Colonic mucosa (tissue), 4 donors: ENCODE data around the gene HDDC2. TPM values are rescaled to one million over a fixed set of nuclear protein-coding genes. Genes with fewer than 3 reads are reported as not detected.

Experiments
- DNase-seq: peaks from one replicate; pipeline ENCODE4 v3.0.0-alpha.2; 2020
- H3K27ac ChIP-seq: fragments of 200-600 bp; one replicate; pipeline ENCODE4 v1.8.0; 2021
- H3K27me3 ChIP-seq: fragments of 200-600 bp; one replicate; pipeline ENCODE4 v1.8.0; 2021
- H3K36me3 ChIP-seq: fragments of 200-600 bp; one replicate; pipeline ENCODE4 v1.8.0; 2021
- H3K4me1 ChIP-seq: fragments of 200-600 bp; one replicate; pipeline ENCODE4 v1.8.0; 2021; ENCODE audit warnings: mild to moderate bottlenecking
- H3K4me3 ChIP-seq: fragments of 200-600 bp; one replicate; pipeline ENCODE4 v1.8.0; 2021
- H3K9ac ChIP-seq, 2 donors: one replicate each; pipeline ENCODE4 v1.7.0; 2013; ENCODE audit warnings: control low read depth in 2 of 2, low read depth in 2 of 2, low read length in 2 of 2
- H3K9me3 ChIP-seq: fragments of 200-600 bp; one replicate; pipeline ENCODE4 v1.8.0; 2021
- CTCF ChIP-seq: fragments of 200-600 bp; IDR thresholded peaks from one replicate; pipeline ENCODE4 v1.8.0; 2022; ENCODE audit warnings: antibody characterized with exemption, mild to moderate bottlenecking
- intact Hi-C: fragments of 100-400 bp; cut with DNase I; formaldehyde crosslinking; loops from one replicate; pipeline ENCODE4 v1.14.1; 2022
- total RNA-seq, 2 donors: library from RNA; stranded (reverse); fragmentation: NEBNext Ultra II Directional in 1 of 2; extraction: Animal tissue kit (Norgen Biotek cat#: 25700) in 1 of 2; gene quantifications; one replicate each; pipeline ENCODE4 v1.2.1, GENCODE V29; 2021
- donor health status: healthy.
- donor health status: DM: no; HTN: no; CAD: no.
- donor health status: DM: no; HTN: no; CAD: no.

HDDC2 gene
- 10 to 100 TPM; 39.4 to 44.8 TPM for total RNA-seq

- H3K36me3 ChIP-seq, result no peaks in the 10 kb centered on the region
- no peaks in the 10 kb centered on the region for H3K9me3 ChIP-seq
- H3K9ac ChIP-seq, result peak within 1 kb of the TSS; percentile 76 to 79
- TF ChIP-seq CTCF, result no peak
- DNase-seq, result peak; percentile 70
- peak within 1 kb of the TSS; percentile 77 for H3K27ac ChIP-seq
- H3K4me1 ChIP-seq, result peaks cover 8% of the 10 kb centered on the region
- intact Hi-C loops, result loop anchor here (5.0 to 10.0 kb wide), 3 partner anchors 104 to 653 kb away; partner anchors contain the start of genes HINT3 and TPD52L1
- H3K4me3 ChIP-seq, result peak within 1 kb of the TSS; percentile 54
- H3K27me3 ChIP-seq, result no peaks in the 10 kb centered on the region
Measured at GRCh38 chr6:125301435-125302391, at the start of gene HDDC2. Gene HDDC2, minus strand, starts transcription at chr6:125301967. Its CDS starts 35 bp downstream, at chr6:125301932.

DNA sequence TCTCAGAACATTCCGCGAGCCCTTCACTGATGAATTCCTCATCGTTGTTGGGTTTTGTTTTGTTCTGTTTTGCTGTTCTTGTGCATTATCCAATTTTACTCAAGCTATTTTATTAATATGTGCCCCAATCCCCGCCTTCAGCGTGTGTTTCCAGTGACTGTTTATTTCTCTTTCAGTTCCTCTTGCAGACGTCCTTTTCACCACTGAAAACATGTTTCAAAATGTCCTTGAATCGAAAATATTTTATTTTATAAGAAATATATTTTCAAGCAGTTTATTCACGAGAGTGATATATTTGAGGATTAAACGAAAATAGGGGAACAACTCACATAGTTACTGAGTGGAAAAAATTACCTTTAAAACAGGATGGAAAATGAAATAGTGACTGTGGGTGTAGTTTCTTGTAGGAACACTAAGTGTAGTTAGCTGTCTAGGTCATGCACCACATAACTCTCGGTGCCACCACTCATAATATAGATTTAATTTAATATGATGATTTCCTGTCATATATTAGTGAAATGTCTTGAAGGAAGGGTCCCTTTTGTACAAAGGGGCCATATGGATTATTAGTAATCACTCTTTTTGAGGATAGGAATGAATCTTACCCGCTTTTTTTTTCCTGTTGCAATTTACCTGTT lies 45.3 kb upstream of the HDDC2 start:
- no peaks in the 10 kb centered on the region for H3K27me3 ChIP-seq
- no peaks in the 10 kb centered on the region for H3K36me3 ChIP-seq
- TF ChIP-seq CTCF, result no peak
- no peaks in the 10 kb centered on the region for H3K4me1 ChIP-seq
- intact Hi-C loops, result no loop called here
- H3K4me3 ChIP-seq, result no peak overlapping the region
- no peaks in the 10 kb centered on the region for H3K9me3 ChIP-seq
- no peak overlapping the region for H3K27ac ChIP-seq
- H3K9ac ChIP-seq, result no peak overlapping the region
- no peak for DNase-seq

GRCh38 chr6:125346201-125346925 lies 44.6 kb upstream of the HDDC2 start:
- TF ChIP-seq CTCF, result no peak
- Histone ChIP-seq H3K27me3 (no peaks in the 10 kb centered on the region), H3K36me3 (no peaks in the 10 kb centered on the region), H3K27ac (no peak overlapping the region), H3K9me3 (no peaks in the 10 kb centered on the region), H3K4me1 (no peaks in the 10 kb centered on the region), H3K4me3 (no peak overlapping the region), H3K9ac (no peak overlapping the region)
- no peak for DNase-seq
- intact Hi-C loops, result no loop called here

- Histone ChIP-seq H3K9me3 (no peaks in the 10 kb centered on the region), H3K27ac (no peak overlapping the region), H3K9ac (no peak overlapping the region), H3K4me3 (no peak overlapping the region), H3K27me3 (no peaks in the 10 kb centered on the region), H3K36me3 (no peaks in the 10 kb centered on the region), H3K4me1 (no peaks in the 10 kb centered on the region)
- intact Hi-C loops, result no loop called here
- TF ChIP-seq CTCF, result no peak
- DNase-seq, result no peak
Measured at GRCh38 chr6:125341460-125341859, 39.7 kb upstream of the HDDC2 start.

- no peak for DNase-seq
- H3K27me3 ChIP-seq, result no peaks in the 10 kb centered on the region
- H3K9ac ChIP-seq, result no peak overlapping the region
- H3K27ac ChIP-seq, result no peak overlapping the region
- no peak for TF ChIP-seq CTCF
- no peaks in the 10 kb centered on the region for H3K36me3 ChIP-seq
- H3K4me1 ChIP-seq, result no peaks in the 10 kb centered on the region
- H3K4me3 ChIP-seq, result no peak overlapping the region
- intact Hi-C loops, result no loop called here
- H3K9me3 ChIP-seq, result no peaks in the 10 kb centered on the region
Measured at GRCh38 chr6:125340991-125341390, 39.2 kb upstream of the HDDC2 start.
